ENCODE measurements around the gene P2RY1. TPM values are rescaled to one million over a fixed set of nuclear protein-coding genes. Genes with fewer than 3 reads are reported as not detected.
"Not testable (repeated sequence)": the region's sequence is repeated elsewhere in the genome, so short reads cannot be mapped to it uniquely, and the experiment has no call there.

Gene P2RY1
- total RNA-seq, 2 experiments from 2014 or later = 1.7 to 1.8 TPM

GRCh38 chr3:152836269-152836668, 1.3 kb downstream of the P2RY1 start:
- intact Hi-C loops (cut with micrococcal nuclease) = no loop called here
- ATAC-seq (no peak), DNase-seq (no peak)
- TF ChIP-seq, protein P1, sequence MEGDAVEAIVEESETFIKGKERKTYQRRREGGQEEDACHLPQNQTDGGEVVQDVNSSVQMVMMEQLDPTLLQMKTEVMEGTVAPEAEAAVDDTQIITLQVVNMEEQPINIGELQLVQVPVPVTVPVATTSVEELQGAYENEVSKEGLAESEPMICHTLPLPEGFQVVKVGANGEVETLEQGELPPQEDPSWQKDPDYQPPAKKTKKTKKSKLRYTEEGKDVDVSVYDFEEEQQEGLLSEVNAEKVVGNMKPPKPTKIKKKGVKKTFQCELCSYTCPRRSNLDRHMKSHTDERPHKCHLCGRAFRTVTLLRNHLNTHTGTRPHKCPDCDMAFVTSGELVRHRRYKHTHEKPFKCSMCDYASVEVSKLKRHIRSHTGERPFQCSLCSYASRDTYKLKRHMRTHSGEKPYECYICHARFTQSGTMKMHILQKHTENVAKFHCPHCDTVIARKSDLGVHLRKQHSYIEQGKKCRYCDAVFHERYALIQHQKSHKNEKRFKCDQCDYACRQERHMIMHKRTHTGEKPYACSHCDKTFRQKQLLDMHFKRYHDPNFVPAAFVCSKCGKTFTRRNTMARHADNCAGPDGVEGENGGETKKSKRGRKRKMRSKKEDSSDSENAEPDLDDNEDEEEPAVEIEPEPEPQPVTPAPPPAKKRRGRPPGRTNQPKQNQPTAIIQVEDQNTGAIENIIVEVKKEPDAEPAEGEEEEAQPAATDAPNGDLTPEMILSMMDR (IDR thresholded peaks at IDR 0.05) = no peak
- peak overlapping the region; percentile 82 for H3K4me3 Mint-ChIP-seq
- H3K27me3 Mint-ChIP-seq = peaks cover 32% of the 10 kb centered on the region
- ChIA-PET CTCF (no interaction called here), POLR2A (interaction anchor here (0.7 kb wide), 1 partner anchor 491 kb away, joined by 3 read pairs; no protein-coding TSS in a partner anchor)
- no peak overlapping the region for H3K27ac Mint-ChIP-seq
- peaks cover 5% of the 10 kb centered on the region for H3K4me1 Mint-ChIP-seq (ENCODE audit: low read depth)
- no peaks in the 10 kb centered on the region for H3K9me3 Mint-ChIP-seq
- no peaks in the 10 kb centered on the region for H3K36me3 Mint-ChIP-seq (ENCODE audit: low read depth)

DNA sequence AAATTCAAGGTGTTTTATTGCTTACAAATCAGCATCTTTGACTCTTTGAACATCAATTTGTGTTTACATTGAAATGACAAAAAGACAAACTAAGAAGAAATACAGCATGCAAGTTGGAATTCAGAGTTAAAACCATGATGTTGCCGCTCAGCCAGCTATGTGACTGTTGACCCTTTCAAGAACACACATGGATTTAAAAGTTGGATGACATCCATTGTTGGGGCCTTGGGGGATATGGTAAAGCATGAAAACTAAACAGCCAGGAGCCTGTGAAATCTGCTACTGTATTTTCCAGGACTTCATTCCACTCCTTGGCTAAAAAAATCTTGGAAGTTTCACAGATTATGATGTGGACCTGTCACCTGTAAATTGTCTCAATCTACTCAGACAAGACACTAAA, 4.6 kb downstream of the P2RY1 start:
- POLR2A ChIA-PET = no interaction called here
- Mint-ChIP-seq H3K9me3 (no peaks in the 10 kb centered on the region), H3K4me3 (no peak overlapping the region), H3K4me1 (ENCODE audit: low read depth) (peaks cover 5% of the 10 kb centered on the region), H3K36me3 (ENCODE audit: low read depth) (no peaks in the 10 kb centered on the region), H3K27ac (no peak overlapping the region), H3K27me3 (peaks cover 24% of the 10 kb centered on the region)
- intact Hi-C loops (cut with micrococcal nuclease) = no loop called here
- DNase-seq (no peak), ATAC-seq (no peak)
- CTCF ChIA-PET = no interaction called here
- TF ChIP-seq, protein P1 (IDR thresholded peaks at IDR 0.05) = no peak

DNA sequence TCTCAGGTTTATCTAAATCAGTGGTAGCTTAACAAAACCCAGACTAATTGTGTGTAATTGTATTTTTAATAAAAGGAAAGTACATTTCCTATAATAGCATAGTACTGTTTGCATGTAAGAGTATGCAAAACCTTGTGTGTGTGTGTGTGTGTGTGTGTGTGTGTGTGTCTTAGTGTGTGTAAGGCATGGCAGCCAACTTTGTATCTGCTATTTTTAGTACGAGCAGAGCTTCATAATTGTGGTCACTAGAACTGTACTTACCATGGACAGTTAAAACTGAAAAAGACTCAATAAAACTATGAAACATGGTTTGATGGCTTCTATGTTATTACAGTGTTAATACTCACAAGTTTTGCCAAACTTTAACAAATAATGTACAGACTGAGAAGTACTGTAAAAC, 6.2 kb downstream of the P2RY1 start:
- no peak overlapping the region for H3K27ac Mint-ChIP-seq
- ChIA-PET POLR2A (no interaction called here), CTCF (no interaction called here)
- no peak overlapping the region for H3K4me3 Mint-ChIP-seq
- ATAC-seq (no peak), DNase-seq (no peak)
- no peaks in the 10 kb centered on the region for H3K4me1 Mint-ChIP-seq (ENCODE audit: low read depth)
- TF ChIP-seq, protein P1 (IDR thresholded peaks at IDR 0.05) = no peak
- intact Hi-C loops (cut with micrococcal nuclease) = no loop called here
- H3K36me3 Mint-ChIP-seq (ENCODE audit: low read depth) = no peaks in the 10 kb centered on the region
- H3K27me3 Mint-ChIP-seq = peaks cover 15% of the 10 kb centered on the region
- H3K9me3 Mint-ChIP-seq = no peaks in the 10 kb centered on the region

- no peak overlapping the region for H3K27ac Mint-ChIP-seq
- H3K4me1 Mint-ChIP-seq (ENCODE audit: low read depth) = no peaks in the 10 kb centered on the region
- DNase-seq (no peak), ATAC-seq (no peak)
- H3K9me3 Mint-ChIP-seq = peaks cover 1% of the 10 kb centered on the region
- TF ChIP-seq, protein P1 (IDR thresholded peaks at IDR 0.05) = no peak
- intact Hi-C loops (cut with micrococcal nuclease) = no loop called here
- H3K36me3 Mint-ChIP-seq (ENCODE audit: low read depth) = no peaks in the 10 kb centered on the region
- POLR2A ChIA-PET = no interaction called here
- CTCF ChIA-PET = no interaction called here
- H3K4me3 Mint-ChIP-seq = no peak overlapping the region
- H3K27me3 Mint-ChIP-seq = peaks cover 6% of the 10 kb centered on the region
Measured at GRCh38 chr3:152842413-152842812, 7.5 kb downstream of the P2RY1 start.

DNA sequence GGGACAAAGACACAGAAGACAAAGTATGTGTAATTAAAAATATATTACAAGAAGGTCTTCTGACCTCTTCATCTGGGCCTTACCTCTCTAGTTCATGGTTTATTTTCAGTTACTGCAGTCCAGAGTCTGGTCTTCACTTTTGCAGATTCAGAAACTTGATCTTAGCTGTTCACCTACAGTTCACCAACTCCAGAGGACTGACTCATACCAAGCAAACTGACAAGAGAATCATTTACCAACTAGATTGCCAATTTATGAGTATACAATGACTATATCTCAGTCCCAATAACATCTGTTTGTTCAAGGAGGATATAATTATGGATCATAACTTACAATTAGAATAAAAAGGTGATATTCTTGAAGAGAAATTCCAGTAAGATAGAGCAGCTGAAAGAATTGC, 9.0 kb downstream of the P2RY1 start:
- Mint-ChIP-seq H3K4me1 (ENCODE audit: low read depth) (no peaks in the 10 kb centered on the region), H3K4me3 (no peak overlapping the region), H3K9me3 (peaks cover 6% of the 10 kb centered on the region), H3K36me3 (ENCODE audit: low read depth) (no peaks in the 10 kb centered on the region), H3K27me3 (peaks cover 4% of the 10 kb centered on the region), H3K27ac (no peak overlapping the region)
- intact Hi-C loops (cut with micrococcal nuclease) = no loop called here
- TF ChIP-seq, protein P1 (IDR thresholded peaks at IDR 0.05) = no peak
- POLR2A ChIA-PET = no interaction called here
- CTCF ChIA-PET = no interaction called here
- ATAC-seq = no peak
- DNase-seq = no peak

- POLR2A ChIA-PET; H3K4me1 Mint-ChIP-seq (ENCODE audit: low read depth); H3K36me3 Mint-ChIP-seq (ENCODE audit: low read depth); CTCF ChIA-PET; H3K27ac Mint-ChIP-seq; ATAC-seq; H3K9me3 Mint-ChIP-seq; H3K27me3 Mint-ChIP-seq; DNase-seq; H3K4me3 Mint-ChIP-seq; intact Hi-C loops (cut with micrococcal nuclease): not testable (repeated sequence)
Measured at GRCh38 chr3:152846572-152847202, 11.8 kb downstream of the P2RY1 start.

DNA sequence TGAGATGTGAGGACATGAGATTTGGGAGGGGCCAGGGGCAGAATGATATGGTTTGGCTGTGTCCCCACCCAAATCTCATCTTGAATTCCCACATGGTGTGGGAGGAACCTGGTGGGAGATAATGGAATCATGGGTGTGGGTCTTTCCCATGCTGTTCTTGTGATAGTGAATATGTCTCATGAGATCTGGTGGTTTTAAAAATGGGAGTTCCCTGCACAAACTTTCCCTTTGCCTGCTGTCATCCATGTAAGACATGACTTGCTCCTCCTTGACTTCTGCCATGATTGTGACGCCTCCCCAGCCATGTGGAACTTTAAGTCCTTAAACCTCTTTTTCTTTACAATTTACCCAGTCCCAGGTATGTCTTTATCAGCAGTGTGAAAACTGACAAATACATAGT, 12.7 kb downstream of the P2RY1 start:
- CTCF ChIA-PET; H3K4me3 Mint-ChIP-seq; H3K27ac Mint-ChIP-seq; H3K9me3 Mint-ChIP-seq; H3K36me3 Mint-ChIP-seq (ENCODE audit: low read depth); DNase-seq; H3K27me3 Mint-ChIP-seq; POLR2A ChIA-PET; intact Hi-C loops (cut with micrococcal nuclease); ATAC-seq; H3K4me1 Mint-ChIP-seq (ENCODE audit: low read depth): not testable (repeated sequence)

Data from activated CD8-positive, alpha-beta T cell treated with anti-CD3 and anti-CD28 coated beads for 36 hours (primary cell).